IPS DF 4.7 (cell line): ENCODE results near the gene SIAH1.
"Not testable (repeated sequence)": the region's sequence is repeated elsewhere in the genome, so short reads cannot be mapped to it uniquely, and the experiment has no call there.

Experiments
- DNase-seq: peaks from one replicate; pipeline ENCODE4 v3.0.0-alpha.2; 2013; ENCODE audit warnings: low spot score; ENCODE audit errors: extremely low read depth

SIAH1 gene, protein sequence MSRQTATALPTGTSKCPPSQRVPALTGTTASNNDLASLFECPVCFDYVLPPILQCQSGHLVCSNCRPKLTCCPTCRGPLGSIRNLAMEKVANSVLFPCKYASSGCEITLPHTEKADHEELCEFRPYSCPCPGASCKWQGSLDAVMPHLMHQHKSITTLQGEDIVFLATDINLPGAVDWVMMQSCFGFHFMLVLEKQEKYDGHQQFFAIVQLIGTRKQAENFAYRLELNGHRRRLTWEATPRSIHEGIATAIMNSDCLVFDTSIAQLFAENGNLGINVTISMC

GRCh38 chr16:48385253-48386150, at the start of gene SIAH1:
SIAH1 (minus strand) TSS chr16:48385413; CDS start chr16:48362428, 22,985 bp downstream.
- no peak for DNase-seq

GRCh38 chr16:48434653-48435317, 49.6 kb upstream of the SIAH1 start:
- DNase-seq = no peak

GRCh38 chr16:48433850-48434530, 48.8 kb upstream of the SIAH1 start:
- DNase-seq = no peak

- no peak for DNase-seq
Observed at GRCh38 chr16:48433116-48433849, 48.1 kb upstream of the SIAH1 start.

- peak; percentile 16 for DNase-seq
Observed at GRCh38 chr16:48432136-48432535, 46.9 kb upstream of the SIAH1 start.

GRCh38 chr16:48430890-48431289, 45.7 kb upstream of the SIAH1 start:
- no peak for DNase-seq

GRCh38 chr16:48426244-48427141, 41.3 kb upstream of the SIAH1 start:
- no peak for DNase-seq

DNA sequence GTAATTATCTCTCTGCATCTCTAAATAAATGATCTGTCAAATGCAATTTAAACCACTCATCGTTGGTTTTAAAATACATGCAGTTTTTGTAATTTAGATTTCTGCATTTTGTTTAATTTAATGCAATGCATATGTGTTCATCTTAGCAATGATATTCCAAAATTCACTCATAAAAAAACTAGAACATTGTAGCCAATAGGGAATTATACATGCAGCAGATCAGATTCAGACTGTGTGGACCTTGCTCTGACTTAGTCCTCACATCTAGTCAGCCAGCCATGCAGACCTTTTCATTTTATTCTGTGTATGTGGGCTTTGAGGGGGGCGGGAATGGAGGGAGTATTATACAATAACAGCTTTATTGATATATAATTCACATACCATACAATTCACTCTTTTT, 37.3 kb upstream of the SIAH1 start:
- DNase-seq = no peak

GRCh38 chr16:48421741-48422140, 36.5 kb upstream of the SIAH1 start:
- DNase-seq = no peak

DNA sequence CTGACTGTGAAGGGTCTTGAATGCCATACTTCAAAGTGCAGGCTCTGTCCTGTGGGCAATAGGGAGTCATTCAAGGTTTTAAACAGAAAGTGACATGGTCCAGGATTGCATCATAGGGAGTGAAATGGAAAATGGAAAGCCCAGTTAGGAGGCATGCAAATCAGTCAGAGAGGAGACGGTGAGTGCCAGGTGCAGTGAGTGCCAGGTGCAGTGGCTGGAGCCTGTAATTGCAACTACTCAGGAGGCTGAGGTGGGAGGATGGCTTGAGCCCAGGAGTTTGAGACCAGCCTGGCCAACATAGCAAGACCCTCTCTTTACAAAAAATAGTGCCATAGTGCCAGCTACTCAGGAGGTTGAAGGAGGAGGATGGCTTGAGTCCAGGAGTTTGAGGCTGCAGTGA, 35.2 kb upstream of the SIAH1 start:
- DNase-seq = no peak

DNA sequence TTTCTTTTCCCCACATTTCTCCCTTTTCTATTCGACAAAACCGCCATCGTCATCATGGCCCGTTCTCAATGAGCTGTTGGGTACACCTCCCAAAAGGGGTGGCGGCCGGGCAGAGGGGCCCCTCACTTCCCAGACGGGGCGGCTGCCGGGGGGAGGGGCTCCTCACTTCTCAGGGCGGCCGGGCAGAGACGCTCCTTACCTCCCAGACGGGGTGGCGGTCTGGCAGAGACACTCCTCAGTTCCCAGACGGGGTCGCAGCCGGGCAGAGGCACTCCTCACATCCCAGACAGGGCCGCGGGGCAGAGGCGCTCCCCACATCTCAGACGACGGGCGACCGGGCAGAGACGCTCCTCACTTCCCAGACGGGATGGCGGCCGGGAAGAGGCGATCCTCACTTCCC, 31.4 kb upstream of the SIAH1 start:
- DNase-seq = not testable (repeated sequence)

GRCh38 chr16:48413272-48413671, 28.1 kb upstream of the SIAH1 start:
- no peak for DNase-seq

DNA sequence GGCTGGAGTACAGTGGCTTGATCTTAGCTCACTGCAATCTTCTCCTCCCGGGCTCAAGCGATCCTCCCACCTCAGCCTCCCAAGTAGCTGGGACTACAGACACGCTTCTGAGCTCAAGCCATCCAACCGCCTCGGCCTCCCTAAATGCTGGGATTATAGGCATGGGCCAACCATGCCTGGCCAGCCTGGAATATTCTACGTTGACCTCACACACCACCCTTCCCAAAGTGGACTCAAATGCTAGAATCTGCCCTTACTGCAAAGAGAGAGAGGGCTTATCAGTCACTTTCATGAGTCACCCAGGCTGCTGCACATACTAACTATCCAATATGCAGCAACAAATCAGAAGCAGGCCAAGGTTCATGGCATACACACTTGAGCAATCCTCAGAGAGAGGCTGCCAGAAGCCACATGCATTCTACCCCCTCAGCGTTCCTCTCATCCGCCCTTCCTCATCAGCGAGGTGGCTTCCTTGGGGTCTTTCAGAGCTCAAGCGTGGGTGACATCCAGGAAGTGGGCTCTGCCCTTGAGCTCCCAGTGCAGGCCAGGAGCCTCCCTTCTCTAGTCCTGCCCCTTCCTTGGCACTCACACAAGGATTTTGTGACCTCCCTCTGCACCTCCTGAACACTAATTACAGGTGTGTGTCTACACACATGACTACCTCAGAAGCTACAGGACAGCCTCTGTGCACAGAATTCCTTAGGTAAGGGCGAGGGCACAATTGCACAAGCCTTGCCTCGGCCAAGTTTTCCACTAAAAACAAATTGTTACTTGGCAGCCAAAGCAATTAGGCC, 24.8 kb upstream of the SIAH1 start:
- no peak for DNase-seq

DNA sequence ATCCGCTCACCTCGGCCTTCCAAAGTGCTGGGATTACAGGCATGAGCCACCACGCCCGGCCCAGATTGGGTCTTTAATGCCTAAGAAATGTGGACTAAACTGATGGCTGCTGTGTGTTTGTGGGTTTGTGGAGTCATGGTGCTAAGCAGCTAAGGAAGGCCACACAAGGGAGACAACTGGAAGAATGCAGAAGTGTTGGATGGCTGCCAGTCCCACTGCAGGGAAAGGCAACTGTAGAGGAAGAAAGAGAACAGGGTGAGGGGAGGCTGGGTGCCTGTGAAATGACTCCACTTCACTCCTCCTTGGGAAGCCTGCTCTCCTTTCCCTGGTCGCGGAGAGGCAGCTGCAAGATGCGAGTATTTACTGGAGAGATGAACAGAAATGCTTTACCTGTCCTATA, 23.5 kb upstream of the SIAH1 start:
- no peak for DNase-seq

GRCh38 chr16:48405907-48406306, 20.7 kb upstream of the SIAH1 start:
- no peak for DNase-seq

- no peak for DNase-seq
Observed at GRCh38 chr16:48405153-48405552, 19.9 kb upstream of the SIAH1 start.

DNA sequence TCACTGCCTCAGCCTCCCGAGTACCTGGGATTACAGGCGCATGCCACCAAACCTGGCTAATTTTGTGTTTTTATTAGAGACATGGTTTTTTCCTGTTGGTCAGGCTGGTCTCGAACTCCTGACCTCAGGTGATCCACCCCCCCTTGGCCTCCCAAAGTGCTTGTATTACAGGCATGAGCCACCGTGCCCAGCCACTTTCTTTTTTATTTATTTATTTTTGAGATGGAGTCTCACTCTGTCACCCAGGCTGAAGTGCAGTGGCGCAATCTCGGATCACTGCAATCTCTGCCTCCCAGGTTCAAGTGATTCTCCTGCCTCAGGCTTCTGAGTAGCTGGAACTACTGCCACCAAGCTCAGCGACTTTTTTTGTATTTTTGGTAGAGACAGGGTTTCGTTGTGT, 17.3 kb upstream of the SIAH1 start:
- not testable (repeated sequence) for DNase-seq

DNA sequence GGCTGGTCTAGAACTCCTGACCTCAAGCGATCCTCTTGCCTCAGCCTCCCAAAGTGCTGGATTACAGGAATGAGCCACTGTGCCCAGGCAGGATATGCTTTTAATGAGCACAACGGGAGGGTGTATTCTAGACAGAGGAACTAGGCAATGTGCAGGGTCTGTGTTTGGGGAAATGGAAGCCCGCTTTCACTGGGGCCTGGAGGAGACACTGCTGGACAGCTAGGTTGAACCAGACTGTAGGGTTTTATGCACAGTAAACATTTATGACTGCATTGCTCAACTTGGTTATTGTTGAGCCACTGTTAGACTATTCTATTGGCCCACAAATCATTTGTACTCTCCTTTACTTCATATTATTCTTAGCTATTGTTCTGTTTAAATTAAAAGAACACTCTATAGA, 10.2 kb upstream of the SIAH1 start:
- DNase-seq = no peak

GRCh38 chr16:48394355-48394703, 9.1 kb upstream of the SIAH1 start:
- no peak for DNase-seq
